IMR-90 (cell line): ENCODE measurements around the gene PPP1R9B. TPM values are rescaled to one million over a fixed set of nuclear protein-coding genes. Genes with fewer than 3 reads are reported as not detected.

Experiments
- ATAC-seq: fragments of 200-7000 bp; cut with Tn5 transposase; 2 replicates; pipeline ENCODE4 v1.9.1; 2020; ENCODE audit warnings: low read depth, mild to moderate bottlenecking, moderate library complexity
- BruUV-seq: library from RNA; stranded (reverse); fragments of 400-500 nt; replicated peaks from 2 replicates; lab custom pipeline; 2021; lab: Mats Ljungman, UMichigan
- CTCF ChIA-PET: fragments of 300-600 bp; formaldehyde crosslinking; extraction: SDS; loops from one replicate; lab custom pipeline; 2021; ENCODE audit warnings: antibody characterized with exemption; lab: Yijun Ruan, JAX
- POLR2A ChIA-PET: fragments of 300-600 bp; sonication (Branson Sonifier 250); formaldehyde crosslinking; loops from one replicate; lab custom pipeline; 2022; ENCODE audit warnings: antibody characterized with exemption; ENCODE audit not compliant: unreplicated experiment; lab: Charles Lee
- DNase-seq: peaks from one replicate; pipeline ENCODE4 v3.0.0; 2013
- H2AFZ ChIP-seq: replicated peaks from 2 replicates; pipeline ENCODE3; 2013; ENCODE audit warnings: low read length, mild to moderate bottlenecking; ENCODE audit not compliant: poor library complexity
- H2AK5ac ChIP-seq: 2 replicates; pipeline ENCODE4 v1.6.1; 2013; ENCODE audit warnings: low read depth, low read length, inconsistent platforms
- H2AK9ac ChIP-seq: replicated peaks from 2 replicates; pipeline ENCODE3; 2013; ENCODE audit warnings: mild to moderate bottlenecking, low read depth, low read length, moderate library complexity; ENCODE audit not compliant: poor library complexity
- H2BK120ac ChIP-seq: 2 replicates; pipeline ENCODE4 v1.6.1; 2013; ENCODE audit warnings: low read depth, low read length, inconsistent platforms
- H2BK15ac ChIP-seq: 3 replicates; pipeline ENCODE4 v1.6.1; 2013; ENCODE audit warnings: low read depth, low read length, inconsistent platforms
- H2BK20ac ChIP-seq: 2 replicates; pipeline ENCODE4 v1.6.1; 2013; ENCODE audit warnings: low read depth, mild to moderate bottlenecking, inconsistent platforms, low read length, moderate library complexity
- H2BK5ac ChIP-seq: 2 replicates; pipeline ENCODE4 v1.6.1; 2013; ENCODE audit warnings: mild to moderate bottlenecking, low read depth, low read length, inconsistent platforms; ENCODE audit not compliant: poor library complexity, severe bottlenecking
- H3K14ac ChIP-seq: replicated peaks from 2 replicates; pipeline ENCODE4 v1.6.1; 2013; ENCODE audit warnings: low read depth, low read length, inconsistent platforms
- H3K18ac ChIP-seq: 2 replicates; pipeline ENCODE4 v1.6.1; 2013; ENCODE audit warnings: low read depth, low read length, control low read depth
- H3K23ac ChIP-seq: 2 replicates; pipeline ENCODE4 v1.6.1; 2013; ENCODE audit warnings: low read depth, low read length, inconsistent platforms
- H3K27ac ChIP-seq: 2 replicates; pipeline ENCODE4 v1.5.1; 2013; ENCODE audit warnings: mild to moderate bottlenecking, control low read depth, low read length; ENCODE audit not compliant: insufficient read depth
- H3K27me3 ChIP-seq: 2 replicates; pipeline ENCODE4 v1.6.1; 2013; ENCODE audit warnings: low read length; ENCODE audit not compliant: control insufficient read depth, insufficient read depth
- H3K36me3 ChIP-seq: 2 replicates; pipeline ENCODE4 v1.6.1; 2013; ENCODE audit warnings: low read length, mixed read lengths; ENCODE audit not compliant: control insufficient read depth, insufficient read depth
- H3K4ac ChIP-seq: 2 replicates; pipeline ENCODE4 v1.6.1; 2013; ENCODE audit warnings: low read depth, low read length, inconsistent platforms
- H3K4me1 ChIP-seq: 2 replicates; pipeline ENCODE4 v1.6.1; 2013; ENCODE audit warnings: low read length, mixed read lengths; ENCODE audit not compliant: control insufficient read depth, insufficient read depth
- H3K4me2 ChIP-seq: 2 replicates; pipeline ENCODE4 v1.6.1; 2013; ENCODE audit warnings: low read depth, mild to moderate bottlenecking, control low read depth, low read length, moderate library complexity
- H3K4me3 ChIP-seq: 2 replicates; pipeline ENCODE4 v1.5.1; 2013; ENCODE audit warnings: low read depth, mild to moderate bottlenecking, control low read depth, low read length, moderate library complexity; ENCODE audit not compliant: insufficient read depth
- H3K56ac ChIP-seq: 2 replicates; pipeline ENCODE4 v1.6.1; 2013; ENCODE audit warnings: low read length, inconsistent platforms; ENCODE audit not compliant: insufficient read depth; ENCODE audit errors: extremely low read depth
- H3K79me1 ChIP-seq, 2 experiments: 2 replicates each; pipeline ENCODE4 v1.6.1; 2013; ENCODE audit warnings: low read length in 2 of 2, inconsistent platforms in 1 of 2, low read depth in 1 of 2
- H3K9ac ChIP-seq: 2 replicates; pipeline ENCODE4 v1.6.1; 2013; ENCODE audit warnings: low read depth, low read length, control low read depth
- H3K9me1 ChIP-seq: 2 replicates; pipeline ENCODE4 v1.6.1; 2013; ENCODE audit warnings: low read length, inconsistent platforms; ENCODE audit not compliant: insufficient read depth
- H3K9me3 ChIP-seq: 2 replicates; pipeline ENCODE4 v1.6.1; 2013; ENCODE audit warnings: low read length; ENCODE audit not compliant: control insufficient read depth, insufficient read depth
- H4K20me1 ChIP-seq: 2 replicates; pipeline ENCODE4 v1.6.1; 2013; ENCODE audit warnings: low read length, inconsistent platforms; ENCODE audit not compliant: insufficient read depth
- H4K5ac ChIP-seq: 2 replicates; pipeline ENCODE4 v1.6.1; 2013; ENCODE audit warnings: mild to moderate bottlenecking, low read depth, low read length, control low read depth
- H4K8ac ChIP-seq, 2 experiments: 2 replicates each; pipeline ENCODE4 v1.6.1; 2013; ENCODE audit warnings: low read depth in 2 of 2, low read length in 2 of 2, control low read depth in 1 of 2, inconsistent platforms in 1 of 2
- H4K91ac ChIP-seq: 2 replicates; pipeline ENCODE4 v1.6.1; 2013; ENCODE audit warnings: low read depth, low read length, inconsistent platforms; ENCODE audit not compliant: insufficient read depth
- BHLHE40 ChIP-seq: fragments of 150-350 bp; IDR thresholded peaks from 2 replicates; pipeline ENCODE4 v1.6.1; 2016; ENCODE audit warnings: mild to moderate bottlenecking, low read depth, low read length
- CEBPB ChIP-seq: IDR thresholded peaks from 2 replicates; pipeline ENCODE4 v1.6.1; 2012; ENCODE audit warnings: low read depth, low read length, improper control_type of control experiment
- CHD1 ChIP-seq: IDR thresholded peaks from 2 replicates; pipeline ENCODE4 v1.6.1; 2012; ENCODE audit warnings: low read depth, low read length, improper control_type of control experiment
- FOS ChIP-seq: fragments of 150-350 bp; IDR thresholded peaks from 2 replicates; pipeline ENCODE4 v1.6.1; 2016; ENCODE audit warnings: low read depth, low read length
- MAFK ChIP-seq: IDR thresholded peaks from 2 replicates; pipeline ENCODE4 v1.6.1; 2012; ENCODE audit warnings: low read depth, low read length, improper control_type of control experiment
- MAZ ChIP-seq: IDR thresholded peaks from 2 replicates; pipeline ENCODE4 v1.6.1; 2012; ENCODE audit warnings: low read depth, mild to moderate bottlenecking, low read length, improper control_type of control experiment, moderate library complexity, borderline replicate concordance
- RCOR1 ChIP-seq: IDR thresholded peaks from 2 replicates; pipeline ENCODE4 v1.6.1; 2012; ENCODE audit warnings: mild to moderate bottlenecking, low read length, improper control_type of control experiment; ENCODE audit not compliant: insufficient replicate concordance
- RFX5 ChIP-seq: IDR thresholded peaks from 2 replicates; pipeline ENCODE4 v1.8.0; 2012; ENCODE audit warnings: low read depth, mild to moderate bottlenecking, low read length, moderate library complexity
- SMC3 ChIP-seq: fragments of 150-350 bp; IDR thresholded peaks from 2 replicates; pipeline ENCODE4 v1.6.1; 2016; ENCODE audit warnings: low read depth, mild to moderate bottlenecking, antibody characterized with exemption, low read length, moderate library complexity
- WGBS, 2 experiments: methylation state at CpG; one replicate each; pipeline versions ENCODE4 v1.1.5 to v1.1.7; 2013; ENCODE audit warnings: missing lambda C conversion rate in 2 of 2; ENCODE audit not compliant: insufficient read length in 1 of 2; ENCODE audit errors: extremely low coverage in 2 of 2; 5-methylcytosine and 5-hydroxymethylcytosine counted together
- dilution Hi-C: fragments of 300-500 bp; cut with HindIII; formaldehyde crosslinking; loops from one replicate; pipeline ENCODE4 v1.14.3; 2018; ENCODE audit warnings: low sequenced_read_pairs; ENCODE audit not compliant: unreplicated experiment
- in situ Hi-C: fragments of 300-500 bp; cut with MboI; formaldehyde crosslinking; loops from 3 replicates; pipeline ENCODE4 v1.14.3; 2019; ENCODE audit warnings: low sequenced_read_pairs, inconsistent platforms, mixed read lengths
- intact Hi-C: fragments of 100-400 bp; cut with micrococcal nuclease; formaldehyde crosslinking; loops from 2 replicates; pipeline ENCODE4 v1.10.0; 2022
- polyA plus RNA-seq, 3 experiments: library from polyadenylated mRNA; depleted of rRNA; stranded (reverse); fragments of >200 nt; gene quantifications; 2 replicates each; pipeline ENCODE4 v1.2.3, GENCODE V29; 2012; ENCODE audit warnings: low replicate concordance in 1 of 3
- total RNA-seq: library from RNA; depleted of rRNA; stranded (reverse); fragments of >200 nt; gene quantifications from 2 replicates; pipeline ENCODE4 v1.2.3, GENCODE V29; 2012
- TF ChIP-seq, protein P1 (sequence below): fragments of 150-350 bp; IDR thresholded peaks from 2 replicates; pipeline ENCODE4 v1.6.1; 2017; ENCODE audit warnings: mild to moderate bottlenecking, antibody characterized with exemption, low read length, low read depth
- TF ChIP-seq, protein P2 (sequence below): fragments of 150-350 bp; IDR thresholded peaks from 2 replicates; pipeline ENCODE4 v1.6.1; 2016; ENCODE audit warnings: low read depth, mild to moderate bottlenecking, low read length, moderate library complexity, borderline replicate concordance
- TF ChIP-seq, protein P3 (sequence below): conservative IDR thresholded peaks from 2 replicates; pipeline ENCODE4 v1.5.1; 2012; ENCODE audit warnings: mild to moderate bottlenecking, low read depth, low read length, improper control_type of control experiment

PPP1R9B gene
- total and polyA plus RNA-seq, 2 of the 4 experiments (the other 2 are of a cell fraction) = 23.0 to 28.0 TPM

DNA sequence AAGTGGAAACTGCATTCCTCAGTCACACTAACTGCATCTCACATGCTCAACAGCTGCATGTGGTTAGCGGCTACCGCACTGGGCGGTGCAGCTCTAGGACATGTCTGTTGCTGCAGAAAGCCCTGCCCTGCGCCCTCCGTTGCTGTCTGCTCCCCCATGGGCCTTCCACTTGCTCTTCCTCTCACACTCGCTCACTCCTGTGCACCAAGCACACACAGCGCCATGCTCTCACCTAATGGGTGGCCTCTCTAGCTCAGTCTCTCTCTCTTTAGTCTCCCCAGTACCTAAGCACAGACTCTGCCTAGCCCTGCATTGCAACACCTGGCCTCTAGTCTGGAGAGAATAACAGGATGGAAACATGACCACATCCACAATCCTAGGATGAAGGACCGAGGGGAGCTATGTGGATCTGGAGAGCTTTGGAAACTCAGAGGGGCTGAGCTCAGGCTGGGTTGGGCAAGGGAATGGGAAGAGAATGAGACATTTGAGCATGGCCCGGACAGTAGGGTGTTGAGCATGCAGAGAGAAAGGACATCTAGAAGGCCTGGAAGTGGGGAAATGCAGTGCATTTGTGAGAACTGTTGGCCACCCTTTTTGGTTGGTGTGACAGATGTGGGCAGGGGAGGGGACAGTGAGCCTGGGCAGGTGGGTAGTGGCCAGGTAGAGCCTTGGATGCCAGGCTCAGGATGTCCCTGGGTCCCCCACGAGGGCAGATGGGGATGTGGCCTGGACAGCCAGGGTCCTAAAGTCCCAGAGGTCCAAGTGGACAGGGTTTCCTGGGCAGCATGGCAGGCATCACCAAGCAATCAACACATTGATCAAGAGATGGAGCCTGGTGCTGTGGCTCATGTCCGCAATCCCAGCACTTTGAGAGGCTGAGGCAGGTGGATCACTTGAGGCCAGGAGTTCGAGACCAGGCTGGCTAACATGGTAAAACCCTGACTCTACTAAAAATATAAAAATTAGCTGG lies 31.4 kb upstream of the PPP1R9B start:
- Histone ChIP-seq H2AK5ac (peak overlapping the region; percentile 55), H3K27ac (peak overlapping the region; percentile 39; the same call in 1 of the 2 replicates), H4K20me1 (peaks cover 76% of the 10 kb centered on the region), H3K79me1 (peaks cover 8 to 28% of the 10 kb centered on the region in 2 experiments; a peak in 3 of 4 replicates), H3K9ac (no peak overlapping the region), H2BK15ac (no peak overlapping the region), H2BK5ac (peak overlapping the region; percentile 29), H4K91ac (no peak overlapping the region), H3K23ac (peak overlapping the region; percentile 46; the same call in 1 of the 2 replicates), H4K5ac (no peak overlapping the region), H3K27me3 (no peaks in the 10 kb centered on the region), H3K14ac (0 out of 2 replicates have a peak overlapping the region, but pooled peaks have one; percentile 22), H3K18ac (no peak overlapping the region), H2BK20ac (no peak overlapping the region), H3K4ac (peak overlapping the region; percentile 51), H2AFZ (peak overlapping the region; percentile 9), H2AK9ac (peak overlapping the region; percentile 39), H2BK120ac (peak overlapping the region; percentile 9; the same call in 1 of the 2 replicates), H3K9me3 (no peaks in the 10 kb centered on the region), H3K4me2 (no peak overlapping the region), H4K8ac (peak overlapping the region in 1 of 2 experiments; percentile 6; a peak in 2 of 4 replicates), H3K36me3 (peaks cover 40% of the 10 kb centered on the region), H3K4me1 (peaks cover 17% of the 10 kb centered on the region), H3K56ac (no peak overlapping the region), H3K9me1 (peaks cover 22% of the 10 kb centered on the region), H3K4me3 (no peak overlapping the region)
- ChIA-PET CTCF (no interaction called here), POLR2A (interaction anchor here (0.5 to 2.0 kb wide), 7 partner anchors 9 to 108 kb away, joined by 3 to 5 read pairs (median 4); partner anchors contain the start of gene TMEM92)
- dilution Hi-C loops (no loop called here), intact Hi-C loops (no loop called here), in situ Hi-C loops (no loop called here)
- ATAC-seq = no peak
- 73% methylated on average over 9 of the region's 12 CpGs; no CpG with 5 or more reads in 1 of the 2 experiments for WGBS, 2 experiments
- peak; percentile 65 for DNase-seq
- BruUV-seq = no TSS peak
- no peak for TF ChIP-seq RCOR1
- TF ChIP-seq, protein P1, sequence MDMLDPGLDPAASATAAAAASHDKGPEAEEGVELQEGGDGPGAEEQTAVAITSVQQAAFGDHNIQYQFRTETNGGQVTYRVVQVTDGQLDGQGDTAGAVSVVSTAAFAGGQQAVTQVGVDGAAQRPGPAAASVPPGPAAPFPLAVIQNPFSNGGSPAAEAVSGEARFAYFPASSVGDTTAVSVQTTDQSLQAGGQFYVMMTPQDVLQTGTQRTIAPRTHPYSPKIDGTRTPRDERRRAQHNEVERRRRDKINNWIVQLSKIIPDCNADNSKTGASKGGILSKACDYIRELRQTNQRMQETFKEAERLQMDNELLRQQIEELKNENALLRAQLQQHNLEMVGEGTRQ = no peak
- no peak for TF ChIP-seq CHD1
- no peak for TF ChIP-seq MAFK
- no peak for TF ChIP-seq MAZ
- peak; percentile 71; the same call in 1 of the 2 replicates for TF ChIP-seq CEBPB
- no peak for TF ChIP-seq SMC3
- no peak for TF ChIP-seq FOS
- TF ChIP-seq BHLHE40 = peak; percentile 48; the same call in 1 of the 2 replicates
- TF ChIP-seq, protein P2, sequence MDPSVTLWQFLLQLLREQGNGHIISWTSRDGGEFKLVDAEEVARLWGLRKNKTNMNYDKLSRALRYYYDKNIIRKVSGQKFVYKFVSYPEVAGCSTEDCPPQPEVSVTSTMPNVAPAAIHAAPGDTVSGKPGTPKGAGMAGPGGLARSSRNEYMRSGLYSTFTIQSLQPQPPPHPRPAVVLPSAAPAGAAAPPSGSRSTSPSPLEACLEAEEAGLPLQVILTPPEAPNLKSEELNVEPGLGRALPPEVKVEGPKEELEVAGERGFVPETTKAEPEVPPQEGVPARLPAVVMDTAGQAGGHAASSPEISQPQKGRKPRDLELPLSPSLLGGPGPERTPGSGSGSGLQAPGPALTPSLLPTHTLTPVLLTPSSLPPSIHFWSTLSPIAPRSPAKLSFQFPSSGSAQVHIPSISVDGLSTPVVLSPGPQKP = no peak
- TF ChIP-seq, protein P3, sequence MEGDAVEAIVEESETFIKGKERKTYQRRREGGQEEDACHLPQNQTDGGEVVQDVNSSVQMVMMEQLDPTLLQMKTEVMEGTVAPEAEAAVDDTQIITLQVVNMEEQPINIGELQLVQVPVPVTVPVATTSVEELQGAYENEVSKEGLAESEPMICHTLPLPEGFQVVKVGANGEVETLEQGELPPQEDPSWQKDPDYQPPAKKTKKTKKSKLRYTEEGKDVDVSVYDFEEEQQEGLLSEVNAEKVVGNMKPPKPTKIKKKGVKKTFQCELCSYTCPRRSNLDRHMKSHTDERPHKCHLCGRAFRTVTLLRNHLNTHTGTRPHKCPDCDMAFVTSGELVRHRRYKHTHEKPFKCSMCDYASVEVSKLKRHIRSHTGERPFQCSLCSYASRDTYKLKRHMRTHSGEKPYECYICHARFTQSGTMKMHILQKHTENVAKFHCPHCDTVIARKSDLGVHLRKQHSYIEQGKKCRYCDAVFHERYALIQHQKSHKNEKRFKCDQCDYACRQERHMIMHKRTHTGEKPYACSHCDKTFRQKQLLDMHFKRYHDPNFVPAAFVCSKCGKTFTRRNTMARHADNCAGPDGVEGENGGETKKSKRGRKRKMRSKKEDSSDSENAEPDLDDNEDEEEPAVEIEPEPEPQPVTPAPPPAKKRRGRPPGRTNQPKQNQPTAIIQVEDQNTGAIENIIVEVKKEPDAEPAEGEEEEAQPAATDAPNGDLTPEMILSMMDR = no peak
- TF ChIP-seq RFX5 = no peak
